Muscle of leg (tissue), 11 donors: ENCODE measurements around the gene SDF4. TPM values are rescaled to one million over a fixed set of nuclear protein-coding genes. Genes with fewer than 3 reads are reported as not detected.
"Not testable (repeated sequence)": the region's sequence is repeated elsewhere in the genome, so short reads cannot be mapped to it uniquely, and the experiment has no call there.

Experiments used
- DNase-seq: peaks from one replicate; pipeline ENCODE4 v3.0.0; 2013
- H3K27ac ChIP-seq: one replicate; pipeline ENCODE4 v1.5.1; 2013; ENCODE audit warnings: mild to moderate bottlenecking, low read length, control low read depth
- H3K27me3 ChIP-seq: one replicate; pipeline ENCODE4 v1.6.1; 2013; ENCODE audit warnings: low read length; ENCODE audit not compliant: control insufficient read depth, insufficient read depth
- H3K36me3 ChIP-seq: one replicate; pipeline ENCODE4 v1.6.1; 2013; ENCODE audit warnings: low read length; ENCODE audit not compliant: control insufficient read depth, insufficient read depth
- H3K4me1 ChIP-seq: one replicate; pipeline ENCODE4 v1.6.1; 2013; ENCODE audit warnings: low read length; ENCODE audit not compliant: control insufficient read depth, insufficient read depth
- H3K4me3 ChIP-seq: one replicate; pipeline ENCODE4 v1.5.1; 2013; ENCODE audit warnings: low read length, control low read depth
- H3K9me3 ChIP-seq: replicated peaks from 2 replicates; pipeline ENCODE4 v1.6.1; 2013; ENCODE audit warnings: low read depth, low read length; ENCODE audit not compliant: control insufficient read depth
- WGBS: methylation state at CpG from one replicate; pipeline ENCODE4 v1.1.5; 2013; ENCODE audit warnings: missing lambda C conversion rate; ENCODE audit not compliant: insufficient coverage; 5-methylcytosine and 5-hydroxymethylcytosine counted together
- polyA plus RNA-seq, 8 donors: library from polyadenylated mRNA; unstranded; fragments of 120-200 nt; gene quantifications; one replicate each; pipeline versions ENCODE4 v1.2.1 to v1.2.3, GENCODE V29; 2013; ENCODE audit warnings: inconsistent platforms in 1 of 8, low replicate concordance in 1 of 8; ENCODE audit not compliant: insufficient read length in 8 of 8, insufficient read depth in 1 of 8
- total RNA-seq: library from RNA; stranded (reverse); fragments of 120-200 nt; gene quantifications from one replicate; pipeline ENCODE4 v1.2.4, GENCODE V29; 2013

The SDF4 gene
- total and polyA plus RNA-seq, 9 donors, result 57.2 to 117 (median 98.6) TPM

- WGBS, result 69% methylated on average over 16 of the region's 16 CpGs
- no peak for DNase-seq
- Histone ChIP-seq H3K27ac (no peak overlapping the region), H3K27me3 (peaks cover 20% of the 10 kb centered on the region), H3K4me1 (peaks cover 11% of the 10 kb centered on the region), H3K9me3 (no peaks in the 10 kb centered on the region), H3K36me3 (peaks cover 36% of the 10 kb centered on the region), H3K4me3 (no peak overlapping the region)
Measured at GRCh38 chr1:1250786-1251284, 19.0 kb upstream of the SDF4 start.

- DNase-seq, H3K9me3 ChIP-seq, H3K4me3 ChIP-seq, H3K27ac ChIP-seq: not testable (repeated sequence)
- peaks cover 12% of the 10 kb centered on the region for H3K36me3 ChIP-seq
- peaks cover 20% of the 10 kb centered on the region for H3K4me1 ChIP-seq
- peaks cover 33% of the 10 kb centered on the region for H3K27me3 ChIP-seq
- WGBS, result 92% methylated on average over 9 of the region's 21 CpGs
Measured at GRCh38 chr1:1248009-1248913, 16.5 kb upstream of the SDF4 start.

GRCh38 chr1:1247341-1247913, 15.6 kb upstream of the SDF4 start:
- no peak for DNase-seq
- WGBS, result 46% methylated on average over 17 of the region's 25 CpGs
- H3K27ac ChIP-seq, result no peak overlapping the region
- peaks cover 4% of the 10 kb centered on the region for H3K36me3 ChIP-seq
- H3K4me1 ChIP-seq, result peaks cover 20% of the 10 kb centered on the region
- H3K9me3 ChIP-seq, result no peaks in the 10 kb centered on the region
- peaks cover 33% of the 10 kb centered on the region for H3K27me3 ChIP-seq
- no peak overlapping the region for H3K4me3 ChIP-seq

GRCh38 chr1:1246577-1247340, 15.0 kb upstream of the SDF4 start, which contains the start of gene C1QTNF12:
C1QTNF12 (minus strand) TSS chr1:1246722; CDS start chr1:1246690, 32 bp downstream.
- no peak for DNase-seq
- H3K9me3 ChIP-seq, result no peaks in the 10 kb centered on the region
- peaks cover 33% of the 10 kb centered on the region for H3K27me3 ChIP-seq
- H3K36me3 ChIP-seq, result peaks cover 3% of the 10 kb centered on the region
- no peak within 1 kb of the TSS for H3K4me3 ChIP-seq
- H3K4me1 ChIP-seq, result peaks cover 20% of the 10 kb centered on the region
- H3K27ac ChIP-seq, result no peak within 1 kb of the TSS
- WGBS, result 2% methylated on average over 70 of the region's 74 CpGs

- DNase-seq, result no peak
- no peak overlapping the region for H3K4me3 ChIP-seq
- H3K27me3 ChIP-seq, result peaks cover 39% of the 10 kb centered on the region
- no peak overlapping the region for H3K27ac ChIP-seq
- H3K4me1 ChIP-seq, result peaks cover 20% of the 10 kb centered on the region
- 20% methylated on average over 39 of the region's 45 CpGs for WGBS
- H3K36me3 ChIP-seq, result peaks cover 2% of the 10 kb centered on the region
- H3K9me3 ChIP-seq, result no peaks in the 10 kb centered on the region
Measured at GRCh38 chr1:1245817-1246576, 14.2 kb upstream of the SDF4 start.

- peaks cover 42% of the 10 kb centered on the region for H3K27me3 ChIP-seq
- H3K36me3 ChIP-seq, result no peaks in the 10 kb centered on the region
- no peak for DNase-seq
Measured at GRCh38 chr1:1245178-1245816, 13.5 kb upstream of the SDF4 start.

GRCh38 chr1:1244192-1244811, 12.5 kb upstream of the SDF4 start:
- Histone ChIP-seq H3K4me3 (no peak overlapping the region), H3K27me3 (peaks cover 52% of the 10 kb centered on the region)
- WGBS, result 41% methylated on average over 27 of the region's 30 CpGs

More at GRCh38 chr1:1245178-1245816, 13.5 kb upstream of the SDF4 start:
- H3K9me3 ChIP-seq, result no peaks in the 10 kb centered on the region
- H3K27ac ChIP-seq, result no peak overlapping the region
- no peak overlapping the region for H3K4me3 ChIP-seq
- peaks cover 20% of the 10 kb centered on the region for H3K4me1 ChIP-seq
- 45% methylated on average over 14 of the region's 23 CpGs for WGBS

GRCh38 chr1:1243807-1244191, 12.0 kb upstream of the SDF4 start:
- WGBS, result 38% methylated on average over 18 of the region's 23 CpGs
- Histone ChIP-seq H3K9me3 (no peaks in the 10 kb centered on the region), H3K27me3 (peaks cover 57% of the 10 kb centered on the region), H3K36me3 (no peaks in the 10 kb centered on the region), H3K4me1 (peaks cover 33% of the 10 kb centered on the region), H3K27ac (no peak overlapping the region), H3K4me3 (no peak overlapping the region)
- no peak for DNase-seq

More at GRCh38 chr1:1244192-1244811, 12.5 kb upstream of the SDF4 start:
- H3K4me1 ChIP-seq, result peaks cover 28% of the 10 kb centered on the region
- no peak for DNase-seq
- no peak overlapping the region for H3K27ac ChIP-seq
- no peaks in the 10 kb centered on the region for H3K9me3 ChIP-seq
- no peaks in the 10 kb centered on the region for H3K36me3 ChIP-seq

GRCh38 chr1:1243266-1243660, 11.5 kb upstream of the SDF4 start:
- WGBS, result 88% methylated on average over 18 of the region's 23 CpGs
- no peak for DNase-seq
- H3K4me3 ChIP-seq, result no peak overlapping the region
- no peaks in the 10 kb centered on the region for H3K9me3 ChIP-seq
- H3K27ac ChIP-seq, result no peak overlapping the region
- H3K4me1 ChIP-seq, result peaks cover 38% of the 10 kb centered on the region
- H3K27me3 ChIP-seq, result peaks cover 63% of the 10 kb centered on the region
- no peaks in the 10 kb centered on the region for H3K36me3 ChIP-seq
